ENCODE data around the gene NEDD8. TPM values are rescaled to one million over a fixed set of nuclear protein-coding genes. Genes with fewer than 3 reads are reported as not detected.

NEDD8 gene
- 100 to 1,000 TPM; 167 to 172 TPM for total RNA-seq

DNA sequence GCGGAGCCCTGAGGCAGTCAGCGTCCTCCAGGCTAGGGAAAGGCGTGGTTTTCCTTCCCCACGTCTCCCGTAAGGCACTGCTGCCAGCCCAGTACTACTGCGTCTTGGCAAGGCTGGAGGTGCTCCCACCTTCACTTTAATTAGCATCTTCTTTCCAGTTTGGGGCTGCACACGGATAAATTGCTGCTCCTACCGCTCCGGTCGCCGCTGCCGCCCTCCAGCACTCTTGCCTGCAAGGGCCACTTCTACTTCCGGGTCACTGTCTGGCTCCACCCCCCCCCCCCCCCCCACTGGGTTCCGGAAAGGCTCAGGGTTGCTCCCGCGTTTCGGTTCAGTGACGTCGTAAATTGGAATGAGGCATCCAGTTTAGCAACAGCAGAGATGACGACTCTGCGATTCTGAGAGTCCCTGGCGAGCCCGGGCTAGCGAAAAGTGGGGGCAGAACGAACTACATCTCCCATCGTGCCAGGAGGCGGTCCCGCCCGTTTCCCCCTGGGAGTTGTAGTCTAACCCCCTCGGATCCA lies at the start of gene NEDD8:
Gene NEDD8, minus strand, starts transcription at position 247 of the 524 bp plus-strand sequence. Its CDS starts 100 bp downstream, at position 147.
- TF ChIP-seq, protein P1, sequence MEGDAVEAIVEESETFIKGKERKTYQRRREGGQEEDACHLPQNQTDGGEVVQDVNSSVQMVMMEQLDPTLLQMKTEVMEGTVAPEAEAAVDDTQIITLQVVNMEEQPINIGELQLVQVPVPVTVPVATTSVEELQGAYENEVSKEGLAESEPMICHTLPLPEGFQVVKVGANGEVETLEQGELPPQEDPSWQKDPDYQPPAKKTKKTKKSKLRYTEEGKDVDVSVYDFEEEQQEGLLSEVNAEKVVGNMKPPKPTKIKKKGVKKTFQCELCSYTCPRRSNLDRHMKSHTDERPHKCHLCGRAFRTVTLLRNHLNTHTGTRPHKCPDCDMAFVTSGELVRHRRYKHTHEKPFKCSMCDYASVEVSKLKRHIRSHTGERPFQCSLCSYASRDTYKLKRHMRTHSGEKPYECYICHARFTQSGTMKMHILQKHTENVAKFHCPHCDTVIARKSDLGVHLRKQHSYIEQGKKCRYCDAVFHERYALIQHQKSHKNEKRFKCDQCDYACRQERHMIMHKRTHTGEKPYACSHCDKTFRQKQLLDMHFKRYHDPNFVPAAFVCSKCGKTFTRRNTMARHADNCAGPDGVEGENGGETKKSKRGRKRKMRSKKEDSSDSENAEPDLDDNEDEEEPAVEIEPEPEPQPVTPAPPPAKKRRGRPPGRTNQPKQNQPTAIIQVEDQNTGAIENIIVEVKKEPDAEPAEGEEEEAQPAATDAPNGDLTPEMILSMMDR (IDR thresholded peaks at IDR 0.05), result no peak
- Mint-ChIP-seq H3K4me3 (peak within 1 kb of the TSS; percentile 93), H3K9me3 (no peaks in the 10 kb centered on the region), H3K36me3 (ENCODE audit: low read depth) (peaks cover 30% of the 10 kb centered on the region), H3K27me3 (no peaks in the 10 kb centered on the region), H3K27ac (peak within 1 kb of the TSS; percentile 96), H3K4me1 (ENCODE audit: low read depth) (peaks cover 40% of the 10 kb centered on the region)
- ChIA-PET CTCF (interaction anchor here (3.7 to 27.8 kb wide), 3 partner anchors 10 to 69 kb away, joined by 18 to 873 read pairs (median 19); partner anchors contain the start of genes CIDEB, DHRS1, LTB4R and LTB4R2), POLR2A (interaction anchor here (0.9 to 2.3 kb wide), 11 partner anchors 10 to 118 kb away, joined by 3 to 15 read pairs (median 4); partner anchors contain the start of genes CHMP4A, CIDEB, DHRS1 and IRF9)
- intact Hi-C loops (cut with micrococcal nuclease), result no loop called here
- DNase-seq, result peak; percentile 94
- peak; percentile 90 for ATAC-seq

DNA sequence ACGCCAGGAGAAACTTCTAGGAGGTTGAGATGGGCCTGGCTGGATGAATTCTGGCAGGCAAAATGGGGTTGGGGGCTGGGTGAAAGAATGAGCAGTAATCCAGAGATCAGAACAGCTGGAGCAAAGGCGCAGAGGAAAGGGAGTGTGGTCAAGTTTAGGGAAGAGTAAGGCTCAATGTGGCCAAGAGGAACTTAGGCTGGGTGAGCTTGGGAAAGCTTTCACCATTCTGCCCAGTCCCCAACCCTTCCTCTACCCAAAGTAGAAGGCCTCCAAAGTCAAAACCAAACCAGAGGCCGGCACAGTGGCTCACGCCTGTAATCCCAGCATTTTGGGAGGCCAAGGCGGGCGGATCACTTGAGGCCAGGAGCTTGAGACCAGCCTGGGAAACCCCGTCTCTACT lies 49.5 kb upstream of the NEDD8 start:
- no peak overlapping the region for H3K27ac Mint-ChIP-seq
- DNase-seq, result no peak
- ATAC-seq, result no peak
- H3K9me3 Mint-ChIP-seq, result peaks cover 3% of the 10 kb centered on the region
- no peak overlapping the region for H3K4me3 Mint-ChIP-seq
- intact Hi-C loops (cut with micrococcal nuclease), result no loop called here
- H3K4me1 Mint-ChIP-seq (ENCODE audit: low read depth), result peaks cover 44% of the 10 kb centered on the region
- ChIA-PET POLR2A (interaction anchor here (0.6 to 1.6 kb wide), 4 partner anchors 8 to 39 kb away, joined by 3 to 4 read pairs (median 4); partner anchors contain the start of gene TINF2), CTCF (interaction anchor here (1.9 to 8.1 kb wide), 5 partner anchors 8 to 39 kb away, joined by 7 to 85 read pairs (median 47); partner anchors contain the start of genes CIDEB, DHRS1, LTB4R and LTB4R2)
- peaks cover 7% of the 10 kb centered on the region for H3K36me3 Mint-ChIP-seq (ENCODE audit: low read depth)
- no peaks in the 10 kb centered on the region for H3K27me3 Mint-ChIP-seq
- TF ChIP-seq, protein P1 (IDR thresholded peaks at IDR 0.05), result no peak

DNA sequence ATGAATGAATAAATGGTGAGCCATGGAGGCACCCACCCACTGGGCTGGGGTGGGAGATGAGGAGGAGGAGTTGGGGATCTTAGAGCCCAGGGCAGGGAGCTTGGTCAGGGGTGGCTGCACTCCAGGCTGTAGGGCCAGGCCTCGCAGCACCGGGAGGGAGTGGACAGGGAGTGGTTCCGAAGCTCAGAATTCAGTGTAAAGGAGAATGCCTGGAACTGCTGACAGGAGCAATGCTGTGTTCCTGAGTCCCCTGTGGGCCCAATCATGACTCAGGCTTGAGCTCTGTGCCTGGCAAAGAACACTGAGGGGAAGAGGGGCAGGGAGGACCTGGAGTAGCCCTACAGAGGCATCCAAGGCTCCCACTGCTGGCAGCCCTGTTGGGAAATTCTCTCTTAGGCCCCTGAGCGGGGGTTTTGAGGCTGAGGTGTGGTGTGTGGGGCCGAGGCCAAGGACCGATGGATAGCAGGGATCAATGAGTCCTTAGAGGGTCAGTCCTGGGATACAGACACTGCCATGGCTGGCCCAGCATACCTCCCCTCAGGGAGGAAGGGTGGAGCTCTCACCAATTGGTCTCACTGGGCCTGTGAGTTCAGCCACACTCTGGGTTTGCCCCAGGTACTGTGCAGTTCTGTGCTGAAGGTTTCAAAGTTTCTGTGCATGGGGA lies 48.8 kb upstream of the NEDD8 start:
- H3K27me3 Mint-ChIP-seq, result no peaks in the 10 kb centered on the region
- ChIA-PET POLR2A (interaction anchor here (0.8 to 3.3 kb wide), 5 partner anchors 8 to 68 kb away, joined by 3 to 14 read pairs (median 4); partner anchors contain the start of genes CHMP4A, DHRS1 and NOP9), CTCF (interaction anchor here (1.1 to 8.1 kb wide), 10 partner anchors 10 to 191 kb away, joined by 3 to 85 read pairs (median 10); partner anchors contain the start of genes CIDEB, DHRS1, IRF9 and KHNYN)
- peaks cover 3% of the 10 kb centered on the region for H3K9me3 Mint-ChIP-seq
- H3K4me3 Mint-ChIP-seq, result no peak overlapping the region
- ATAC-seq (no peak), DNase-seq (no peak)
- H3K27ac Mint-ChIP-seq, result no peak overlapping the region
- intact Hi-C loops (cut with micrococcal nuclease), result no loop called here
- H3K36me3 Mint-ChIP-seq (ENCODE audit: low read depth), result peaks cover 7% of the 10 kb centered on the region
- TF ChIP-seq, protein P1 (IDR thresholded peaks at IDR 0.05), result no peak
- H3K4me1 Mint-ChIP-seq (ENCODE audit: low read depth), result peaks cover 45% of the 10 kb centered on the region

DNA sequence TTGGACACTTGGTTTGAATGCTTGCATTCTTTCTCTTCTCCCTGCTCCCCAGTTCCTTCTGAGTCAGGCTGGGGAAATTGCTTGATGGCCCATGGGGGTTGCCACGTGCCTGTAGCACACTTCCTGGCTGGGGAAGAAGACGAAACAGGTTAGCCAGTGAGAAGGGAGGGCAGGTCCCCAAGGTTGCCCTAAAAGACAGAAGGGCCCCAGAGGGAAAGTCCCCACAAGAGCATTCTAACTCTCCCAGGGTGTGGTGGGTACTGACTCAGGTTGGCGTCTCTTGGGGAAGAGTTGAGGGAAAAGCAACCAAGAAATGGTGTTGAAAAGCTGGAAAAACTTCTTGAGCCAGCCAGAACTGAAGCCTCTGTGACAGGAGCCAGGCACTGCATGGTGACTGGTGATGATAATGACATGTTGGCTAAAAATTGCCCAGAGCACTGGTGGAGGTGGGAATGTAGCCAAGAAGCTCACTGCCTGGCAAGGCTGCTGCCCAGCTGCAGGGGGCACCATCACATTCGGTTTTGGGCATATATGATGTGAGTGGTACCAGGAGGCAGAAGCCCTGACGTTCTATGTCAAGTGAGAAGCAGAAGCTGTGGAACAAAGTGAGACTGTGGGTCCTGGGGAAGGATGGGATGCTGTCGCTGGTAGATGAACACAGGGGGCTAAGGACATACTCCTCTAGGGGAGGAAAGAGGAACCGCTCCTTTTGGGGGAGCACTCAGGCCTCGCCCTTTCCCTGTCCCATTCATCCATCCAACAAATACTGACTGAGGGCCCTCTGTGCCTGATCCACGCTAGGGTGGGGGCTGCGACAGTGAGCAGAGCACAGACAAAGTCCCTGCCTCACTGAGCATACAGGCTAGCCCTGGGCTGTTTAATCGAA lies 47.4 kb upstream of the NEDD8 start:
- peaks cover 7% of the 10 kb centered on the region for H3K36me3 Mint-ChIP-seq (ENCODE audit: low read depth)
- DNase-seq (peak; percentile 76), ATAC-seq (peak; percentile 88)
- POLR2A ChIA-PET, result interaction anchor here (1.0 to 3.3 kb wide), 6 partner anchors 9 to 67 kb away, joined by 3 to 14 read pairs (median 4); partner anchors contain the start of genes CHMP4A, DHRS1 and NOP9
- peak overlapping the region; percentile 77 for H3K27ac Mint-ChIP-seq
- H3K4me3 Mint-ChIP-seq, result no peak overlapping the region
- H3K9me3 Mint-ChIP-seq, result peaks cover 3% of the 10 kb centered on the region
- CTCF ChIA-PET, result interaction anchor here (1.1 to 8.1 kb wide), 11 partner anchors 9 to 151 kb away, joined by 3 to 85 read pairs (median 9); partner anchors contain the start of genes CIDEB, DHRS1, IRF9 and KHNYN
- intact Hi-C loops (cut with micrococcal nuclease), result no loop called here
- TF ChIP-seq, protein P1 (IDR thresholded peaks at IDR 0.05), result peak; percentile 53
- no peaks in the 10 kb centered on the region for H3K27me3 Mint-ChIP-seq
- H3K4me1 Mint-ChIP-seq (ENCODE audit: low read depth), result peaks cover 44% of the 10 kb centered on the region

Data from activated CD8-positive, alpha-beta T cell treated with anti-CD3 and anti-CD28 coated beads for 36 hours (primary cell).